RWPE1 (cell line): Measurements from ENCODE around the gene OPTC.
A peak's percentile ranks its signal among the peaks of the same experiment; 100 is the strongest.

Experiments
- CTCF ChIA-PET: fragments of 350-600 bp; sonication (Branson Sonifier 250); formaldehyde crosslinking; extraction: SDS; loops from one replicate; lab custom pipeline; 2021; lab: Yijun Ruan, JAX
- POLR2A ChIA-PET: fragments of 400-600 bp; formaldehyde crosslinking; extraction: SDS; loops from one replicate; lab custom pipeline; 2020; ENCODE audit warnings: antibody characterized with exemption; ENCODE audit not compliant: low non-redundant PET; lab: Yijun Ruan, JAX
- DNase-seq: peaks from one replicate; pipeline ENCODE4 v3.0.0; 2012; ENCODE audit warnings: low spot score
- H3K27ac ChIP-seq: fragments of 450-650 bp; 2 replicates; pipeline ENCODE4 v1.5.1; 2017
- CTCF ChIP-seq: fragments of 450-650 bp; conservative IDR thresholded peaks from 2 replicates; pipeline ENCODE4 v1.5.1; 2017; ENCODE audit warnings: low read depth, mild to moderate bottlenecking

OPTC gene

DNA sequence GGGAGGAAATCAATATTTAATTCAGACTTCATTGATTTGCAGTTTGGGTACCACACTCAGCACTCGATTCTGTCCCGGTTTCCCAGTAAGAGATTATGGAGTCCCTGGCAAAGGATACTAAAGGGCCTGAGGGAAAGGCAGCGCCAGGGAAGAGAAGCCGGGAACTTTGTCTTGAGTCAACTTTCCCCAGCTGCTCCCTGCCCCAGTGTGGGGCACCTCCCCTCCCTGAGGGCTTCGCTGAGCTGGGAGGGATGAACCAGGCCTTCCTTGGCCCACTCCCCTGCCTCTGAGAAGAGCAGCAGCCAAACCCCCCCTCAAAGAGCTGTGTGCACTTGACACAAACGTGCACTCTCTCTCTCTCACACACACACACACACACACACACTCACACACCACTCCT is 32.6 kb downstream of the OPTC start:
- peak; percentile 71 for DNase-seq
- CTCF ChIA-PET: interaction anchor here (1.0 to 1.3 kb wide), 3 partner anchors 9 to 259 kb away, joined by 3 to 4 read pairs (median 4); no protein-coding TSS in a partner anchor
- POLR2A ChIA-PET: no interaction called here
- H3K27ac ChIP-seq: peak overlapping the region; percentile 67
- no peak for TF ChIP-seq CTCF

GRCh38 chr1:203527013-203527412 is 33.1 kb downstream of the OPTC start:
- no peak for TF ChIP-seq CTCF
- CTCF ChIA-PET: interaction anchor here (1.0 to 1.3 kb wide), 3 partner anchors 9 to 260 kb away, joined by 3 to 4 read pairs (median 4); no protein-coding TSS in a partner anchor
- POLR2A ChIA-PET: no interaction called here
- peak overlapping the region; percentile 67 for H3K27ac ChIP-seq
- no peak for DNase-seq

GRCh38 chr1:203528063-203528462 is 34.1 kb downstream of the OPTC start:
- ChIA-PET POLR2A (no interaction called here), CTCF (interaction anchor here (0.7 kb wide), 1 partner anchor 300 kb away, joined by 4 read pairs; no protein-coding TSS in a partner anchor)
- TF ChIP-seq CTCF: no peak
- DNase-seq: no peak
- H3K27ac ChIP-seq: no peak overlapping the region

DNA sequence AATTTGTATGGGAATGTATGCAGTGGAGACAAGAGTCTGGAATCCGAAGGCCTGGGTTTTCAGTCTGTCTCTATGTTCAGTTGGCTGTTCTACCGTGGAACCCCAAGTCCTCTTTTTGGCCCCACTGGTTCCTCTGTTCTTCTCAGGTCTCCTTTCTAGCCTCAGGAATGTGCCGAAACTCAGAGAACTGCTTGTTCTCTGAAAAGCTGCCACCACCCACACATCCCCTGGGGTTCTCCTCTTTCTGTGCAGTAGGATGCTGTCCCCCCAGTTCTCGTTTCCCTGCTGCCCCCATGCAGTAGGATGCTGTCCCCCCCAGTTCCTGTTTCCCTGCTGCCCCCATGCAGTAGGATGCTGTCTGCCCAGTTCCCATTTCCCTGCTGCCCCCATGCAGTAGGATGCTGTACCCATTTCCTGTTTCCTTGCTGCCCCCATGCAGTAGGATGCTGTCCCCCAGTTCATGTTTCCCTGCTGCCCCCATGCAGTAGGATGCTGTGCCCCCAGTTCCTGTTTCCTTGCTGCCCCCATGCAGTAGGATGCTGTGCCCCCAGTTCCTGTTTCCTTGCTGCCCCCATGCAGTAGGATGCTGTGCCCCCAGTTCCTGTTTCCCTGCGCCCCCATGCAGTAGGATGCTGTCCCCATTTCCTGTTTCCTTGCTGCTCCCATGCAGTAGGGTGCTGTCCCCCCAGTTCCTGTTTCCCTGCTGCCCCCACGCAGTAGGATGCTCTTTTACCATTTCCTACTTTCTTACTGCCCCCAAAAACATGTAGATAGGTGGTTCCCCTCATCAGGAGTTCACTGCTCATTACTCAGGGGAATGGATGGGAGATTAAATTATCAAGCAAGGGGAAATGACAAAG is 35.3 kb downstream of the OPTC start:
- no peak overlapping the region for H3K27ac ChIP-seq
- DNase-seq: no peak
- CTCF ChIA-PET: interaction anchor here (0.5 kb wide), 1 partner anchor 189 kb away, joined by 4 read pairs; no protein-coding TSS in a partner anchor
- POLR2A ChIA-PET: no interaction called here
- TF ChIP-seq CTCF: no peak

- ChIA-PET POLR2A (no interaction called here), CTCF (interaction anchor here (0.6 to 2.2 kb wide), 4 partner anchors 10 to 220 kb away, joined by 3 to 6 read pairs (median 4); no protein-coding TSS in a partner anchor)
- DNase-seq: no peak
- TF ChIP-seq CTCF: no peak
- H3K27ac ChIP-seq: no peak overlapping the region
Measured at GRCh38 chr1:203531063-203531462, 37.1 kb downstream of the OPTC start.

- peak overlapping the region; percentile 89; the same call in 1 of the 2 replicates for H3K27ac ChIP-seq
- TF ChIP-seq CTCF: no peak
- ChIA-PET POLR2A (no interaction called here), CTCF (no interaction called here)
- no peak for DNase-seq
Measured at GRCh38 chr1:203534012-203534411, 40.1 kb downstream of the OPTC start.
